K562 (cell line): ENCODE measurements around the gene RIOK3. TPM values are rescaled to one million over a fixed set of nuclear protein-coding genes. Genes with fewer than 3 reads are reported as not detected.

ENCODE experiments used
- ATAC-seq: fragments of 200-7000 bp; cut with Tn5 transposase; 3 replicates; pipeline ENCODE4 v1.9.1; 2020; ENCODE audit warnings: moderate library complexity
- BruUV-seq: library from RNA; stranded (reverse); fragments of 400-500 nt; replicated peaks from 2 replicates; lab custom pipeline; 2021; lab: Mats Ljungman, UMichigan
- CTCF ChIA-PET: fragments of 300-600 bp; formaldehyde crosslinking; extraction: SDS; loops from one replicate; lab custom pipeline; 2021; ENCODE audit warnings: low intra/inter-chr PET ratio; lab: Yijun Ruan, JAX
- POLR2A ChIA-PET: fragments of 300-600, 350-650 bp; sonication (Branson Sonifier 250); formaldehyde crosslinking; extraction: SDS; loops from one replicate; lab custom pipeline; 2021; ENCODE audit warnings: antibody characterized with exemption, inconsistent platforms; lab: Yijun Ruan, JAX
- DNase-seq, 4 experiments: peaks; one replicate each; pipeline versions ENCODE4 v3.0.0 to v3.0.0-alpha.2; 2011 to 2018; ENCODE audit warnings: low spot score in 3 of 4, mixed read lengths in 3 of 4; ENCODE audit errors: extremely low read depth in 1 of 4
- FAIRE-seq: peaks from 2 replicates; lab custom pipeline; 2011; peaks lifted over from hg19 to GRCh38; lab: Jason Lieb, UNC
- H2AFZ ChIP-seq: 2 replicates; pipeline ENCODE4 v1.6.0; 2011; ENCODE audit warnings: low read depth, low read length, control low read depth, inconsistent platforms
- H3K27ac ChIP-seq: fragments of 200-600 bp; 3 replicates; pipeline ENCODE4 v1.8.0; 2011; ENCODE audit warnings: low read depth, mild to moderate bottlenecking, control low read depth, inconsistent platforms, low read length, moderate library complexity, mixed read lengths; ENCODE audit errors: extremely low read depth
- H3K27me3 ChIP-seq, 2 experiments: fragments of 300-600 bp in 1 of 2; 2 replicates in 1 of 2; 3 replicates in 1 of 2; pipeline versions ENCODE4 v1.6.0 to v1.8.0; 2011; ENCODE audit warnings: inconsistent platforms in 2 of 2, low read length in 2 of 2, mild to moderate bottlenecking in 1 of 2, mixed read lengths in 1 of 2, moderate library complexity in 1 of 2; ENCODE audit not compliant: control insufficient read depth in 2 of 2, insufficient read depth in 2 of 2
- H3K36me3 ChIP-seq: fragments of 300-600 bp; 3 replicates; pipeline ENCODE4 v1.8.0; 2011; ENCODE audit warnings: mild to moderate bottlenecking, low read length, inconsistent platforms; ENCODE audit not compliant: control insufficient read depth, insufficient read depth
- H3K4me1 ChIP-seq, 2 experiments: fragments of 200-600 bp in 1 of 2; replicated peaks in 1 of 2; 2 replicates in 1 of 2; 3 replicates in 1 of 2; pipeline versions ENCODE4 v1.5.1 to v1.8.0; 2011; ENCODE audit warnings: inconsistent platforms in 2 of 2, low read length in 2 of 2, mild to moderate bottlenecking in 1 of 2, mixed read lengths in 1 of 2, moderate library complexity in 1 of 2; ENCODE audit not compliant: control insufficient read depth in 2 of 2, insufficient read depth in 2 of 2
- H3K4me2 ChIP-seq: 2 replicates; pipeline ENCODE4 v1.6.1; 2011; ENCODE audit warnings: low read length, control low read depth, inconsistent platforms, mixed read lengths; ENCODE audit not compliant: insufficient read depth
- H3K4me3 ChIP-seq: fragments of 200-600 bp; sonication (generic), shearing (Covaris generic); 2 replicates; pipeline ENCODE4 v1.5.1; 2016; ENCODE audit warnings: control low read depth, inconsistent platforms
- H3K79me2 ChIP-seq: fragments of 200-600 bp; 3 replicates; pipeline ENCODE4 v1.8.0; 2011; ENCODE audit warnings: low read length, inconsistent platforms; ENCODE audit not compliant: control insufficient read depth, insufficient read depth
- H3K9ac ChIP-seq, 2 experiments: 2 replicates each; pipeline versions ENCODE4 v1.6.0 to v1.6.1; 2011; ENCODE audit warnings: low read depth in 2 of 2, low read length in 2 of 2, control low read depth in 1 of 2, inconsistent platforms in 1 of 2, mild to moderate bottlenecking in 1 of 2, mixed read lengths in 1 of 2; ENCODE audit not compliant: insufficient read depth in 1 of 2
- H3K9me1 ChIP-seq: one replicate; pipeline ENCODE4 v1.6.0; 2011; ENCODE audit warnings: inconsistent platforms, mild to moderate bottlenecking, low read length, moderate library complexity; ENCODE audit not compliant: control insufficient read depth, insufficient read depth
- H3K9me3 ChIP-seq: replicated peaks from 2 replicates; pipeline ENCODE4 v1.5.1; 2011; ENCODE audit warnings: low read depth, low read length, inconsistent platforms; ENCODE audit not compliant: control insufficient read depth, insufficient read depth
- H4K20me1 ChIP-seq: replicated peaks from 2 replicates; pipeline ENCODE4 v1.6.1; 2011; ENCODE audit warnings: low read length, inconsistent platforms, mixed read lengths; ENCODE audit not compliant: control insufficient read depth, insufficient read depth
- DNMT1 ChIP-seq: fragments of 450-650 bp; IDR thresholded peaks from 2 replicates; pipeline ENCODE4 v1.6.1; 2016; ENCODE audit warnings: antibody characterized with exemption, mild to moderate bottlenecking
- E2F6 ChIP-seq, 2 experiments: IDR thresholded peaks; 2 replicates each; pipeline ENCODE4 v1.6.1; 2011; ENCODE audit warnings: borderline replicate concordance in 1 of 2, control low read depth in 1 of 2, low read depth in 1 of 2, low read length in 1 of 2, mild to moderate bottlenecking in 1 of 2, mixed read lengths in 1 of 2, moderate library complexity in 1 of 2; ENCODE audit not compliant: insufficient read depth in 1 of 2, insufficient read length in 1 of 2, poor library complexity in 1 of 2, severe bottlenecking in 1 of 2; ENCODE audit errors: extremely low read depth in 1 of 2
- HDAC3 ChIP-seq: fragments of 450-650 bp; IDR thresholded peaks from 2 replicates; pipeline ENCODE4 v1.6.1; 2018; ENCODE audit warnings: borderline replicate concordance, mild to moderate bottlenecking, moderate library complexity; ENCODE audit not compliant: partially characterized antibody
- MTA2 ChIP-seq: fragments of 450-650 bp; IDR thresholded peaks from 2 replicates; pipeline ENCODE4 v1.6.1; 2016; ENCODE audit warnings: low read depth
- ZBED1 ChIP-seq: IDR thresholded peaks from 2 replicates; pipeline ENCODE4 v1.6.1; 2014
- WGBS: fragments of 100-300 bp; shearing (Covaris generic); methylation state at CpG from one replicate; pipeline ENCODE4 v1.1.6; 2016; ENCODE audit warnings: low coverage, mixed read lengths; ENCODE audit not compliant: insufficient coverage; ENCODE audit errors: missing lambda C conversion rate; 5-methylcytosine and 5-hydroxymethylcytosine counted together
- in situ Hi-C: fragments of 300-500 bp; cut with MboI; formaldehyde crosslinking; loops from 4 replicates; pipeline ENCODE4 v1.15.0; 2018; ENCODE audit warnings: inconsistent platforms, mixed read lengths
- intact Hi-C: fragments of 100-400 bp; cut with micrococcal nuclease; formaldehyde crosslinking; loops from 2 replicates; pipeline ENCODE4 v1.14.2; 2022
- polyA plus RNA-seq, 8 experiments: library from polyadenylated mRNA; depleted of rRNA in 4 of 8; stranded (reverse) in 5 of 8; unstranded in 3 of 8; fragments of >200 nt; fragmentation: Nextera tagmentation in 2 of 8; fragmentation: Illumina TruSeq in 1 of 8; extraction: Ambion mirVana in 2 of 8; extraction: Trizol in 1 of 8; gene quantifications; 2 replicates each; pipeline versions ENCODE4 v1.2.1 to v1.2.3, GENCODE V29; 2011 to 2014; ENCODE audit warnings: inconsistent platforms in 1 of 8, missing spikeins in 1 of 8
- total RNA-seq, 7 experiments: library from RNA; depleted of rRNA in 6 of 7; stranded (reverse); fragments of >200 nt in 6 of 7; fragmentation: Illumina TruSeq in 2 of 7; extraction: Trizol in 2 of 7; gene quantifications; 2 replicates each; pipeline versions ENCODE4 v1.2.1 to v1.2.3, GENCODE V29; 2011 to 2021; ENCODE audit warnings: low replicate concordance in 1 of 7
- TF ChIP-seq, protein P1 (sequence below), 2 experiments: fragments of 450-650 bp in 1 of 2; sonication (generic) in 1 of 2; formaldehyde crosslinking in 1 of 2; IDR thresholded peaks; 2 replicates each; pipeline versions ENCODE4 v1.7.1 to v1.9.0; 2016 to 2022; ENCODE audit warnings: inconsistent platforms in 1 of 2, mild to moderate bottlenecking in 1 of 2, missing genetic modification reagents in 1 of 2
- TF ChIP-seq, protein P2 (sequence below): fragments of 450-650 bp; IDR thresholded peaks from 2 replicates; pipeline ENCODE4 v1.6.1; 2016

Gene RIOK3
- total and polyA plus RNA-seq, 9 of the 15 experiments (the other 6 are each of a cell fraction or from before 2014, with no cell fraction given) = 21.4 to 89.5 (median 62.9) TPM

GRCh38 chr18:23421277-23421676, 31.8 kb upstream of the RIOK3 start (continued):
- TF ChIP-seq E2F6 (IDR thresholded peaks at IDR 0.05; ENCODE audit: borderline replicate concordance in 1 of 2, extremely low read depth in 1 of 2, insufficient read depth in 1 of 2, insufficient read length in 1 of 2, low read depth in 1 of 2, low read length in 1 of 2, poor library complexity in 1 of 2, severe bottlenecking in 1 of 2) = no peak
- no peak for TF ChIP-seq MTA2
- TF ChIP-seq DNMT1 = no peak

DNA sequence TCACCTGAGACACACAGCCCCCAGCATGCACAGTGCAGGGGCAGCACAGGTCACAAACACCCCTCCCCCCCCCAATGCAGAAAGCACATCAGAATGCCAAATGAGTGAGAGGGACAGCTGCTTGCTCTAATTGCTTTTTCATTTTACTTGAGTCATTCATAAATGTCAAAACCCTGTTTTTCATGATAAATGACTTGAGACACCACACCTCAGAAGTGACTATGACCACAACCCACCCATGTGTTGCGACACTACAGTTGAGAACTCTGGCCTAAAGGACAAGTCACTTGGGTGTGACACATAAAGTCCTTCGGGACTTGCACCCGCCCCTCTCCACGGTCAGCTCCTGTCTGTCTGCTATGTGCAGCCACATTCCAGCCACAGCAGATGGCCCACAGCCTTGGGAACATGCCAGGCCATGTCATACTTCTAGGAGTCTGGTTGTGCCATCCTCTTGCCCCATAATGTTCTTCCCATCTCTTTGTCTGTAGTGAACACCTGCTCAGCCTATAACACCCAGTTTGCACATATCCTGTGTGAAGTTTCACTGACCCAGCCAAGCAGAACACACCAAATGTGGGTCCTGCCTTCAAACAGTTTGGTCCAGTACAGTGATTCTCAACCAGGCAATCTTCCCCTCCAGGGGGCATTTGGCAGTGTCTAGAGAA, 30.2 kb upstream of the RIOK3 start:
- DNase-seq = peak; percentile 63 to 92 (median 78)
- H3K4me1 ChIP-seq = peaks cover 12 to 19% of the 10 kb centered on the region in 2 experiments; a peak in 4 of 5 replicates
- peaks cover 6% of the 10 kb centered on the region for H3K9me1 ChIP-seq
- BruUV-seq = no TSS peak
- peak; percentile 94 for FAIRE-seq
- ATAC-seq = peak; percentile 100
- H3K4me3 ChIP-seq = no peak overlapping the region
- H4K20me1 ChIP-seq = no peaks in the 10 kb centered on the region
- CTCF ChIA-PET = interaction anchor here (0.6 kb wide), 1 partner anchor 257 kb away, joined by 5 read pairs; no protein-coding TSS in a partner anchor
- H3K4me2 ChIP-seq = peak overlapping the region; percentile 52
- H3K27me3 ChIP-seq = no peaks in the 10 kb centered on the region
- in situ Hi-C loops (no loop called here), intact Hi-C loops (no loop called here)
- no peak overlapping the region; the same call in 1 of the 2 replicates for H2AFZ ChIP-seq
- H3K36me3 ChIP-seq = no peaks in the 10 kb centered on the region
- H3K9me3 ChIP-seq = no peaks in the 10 kb centered on the region
- H3K9ac ChIP-seq = no peak overlapping the region; a peak in 2 of 4 replicates
- H3K27ac ChIP-seq = peak overlapping the region; percentile 55; the same call in 2 of the 3 replicates
- WGBS = 2% methylated on average over 4 of the region's 4 CpGs
- POLR2A ChIA-PET = interaction anchor here (0.6 to 1.8 kb wide), 11 partner anchors 9 to 294 kb away, joined by 3 to 6 read pairs (median 3); partner anchors contain the start of gene RIOK3
- H3K79me2 ChIP-seq = no peaks in the 10 kb centered on the region
- TF ChIP-seq, protein P1, sequence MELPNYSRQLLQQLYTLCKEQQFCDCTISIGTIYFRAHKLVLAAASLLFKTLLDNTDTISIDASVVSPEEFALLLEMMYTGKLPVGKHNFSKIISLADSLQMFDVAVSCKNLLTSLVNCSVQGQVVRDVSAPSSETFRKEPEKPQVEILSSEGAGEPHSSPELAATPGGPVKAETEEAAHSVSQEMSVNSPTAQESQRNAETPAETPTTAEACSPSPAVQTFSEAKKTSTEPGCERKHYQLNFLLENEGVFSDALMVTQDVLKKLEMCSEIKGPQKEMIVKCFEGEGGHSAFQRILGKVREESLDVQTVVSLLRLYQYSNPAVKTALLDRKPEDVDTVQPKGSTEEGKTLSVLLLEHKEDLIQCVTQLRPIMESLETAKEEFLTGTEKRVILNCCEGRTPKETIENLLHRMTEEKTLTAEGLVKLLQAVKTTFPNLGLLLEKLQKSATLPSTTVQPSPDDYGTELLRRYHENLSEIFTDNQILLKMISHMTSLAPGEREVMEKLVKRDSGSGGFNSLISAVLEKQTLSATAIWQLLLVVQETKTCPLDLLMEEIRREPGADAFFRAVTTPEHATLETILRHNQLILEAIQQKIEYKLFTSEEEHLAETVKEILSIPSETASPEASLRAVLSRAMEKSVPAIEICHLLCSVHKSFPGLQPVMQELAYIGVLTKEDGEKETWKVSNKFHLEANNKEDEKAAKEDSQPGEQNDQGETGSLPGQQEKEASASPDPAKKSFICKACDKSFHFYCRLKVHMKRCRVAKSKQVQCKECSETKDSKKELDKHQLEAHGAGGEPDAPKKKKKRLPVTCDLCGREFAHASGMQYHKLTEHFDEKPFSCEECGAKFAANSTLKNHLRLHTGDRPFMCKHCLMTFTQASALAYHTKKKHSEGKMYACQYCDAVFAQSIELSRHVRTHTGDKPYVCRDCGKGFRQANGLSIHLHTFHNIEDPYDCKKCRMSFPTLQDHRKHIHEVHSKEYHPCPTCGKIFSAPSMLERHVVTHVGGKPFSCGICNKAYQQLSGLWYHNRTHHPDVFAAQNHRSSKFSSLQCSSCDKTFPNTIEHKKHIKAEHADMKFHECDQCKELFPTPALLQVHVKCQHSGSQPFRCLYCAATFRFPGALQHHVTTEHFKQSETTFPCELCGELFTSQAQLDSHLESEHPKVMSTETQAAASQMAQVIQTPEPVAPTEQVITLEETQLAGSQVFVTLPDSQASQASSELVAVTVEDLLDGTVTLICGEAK (IDR thresholded peaks at IDR 0.05) = no peak; the same call in 1 of the 2 replicates
- TF ChIP-seq, protein P1 (CRISPR knock-in tag; IDR thresholded peaks at IDR 0.05) = no peak
- TF ChIP-seq HDAC3 = peak; percentile 79
- TF ChIP-seq ZBED1 = peak; percentile 91
- TF ChIP-seq, protein P2, sequence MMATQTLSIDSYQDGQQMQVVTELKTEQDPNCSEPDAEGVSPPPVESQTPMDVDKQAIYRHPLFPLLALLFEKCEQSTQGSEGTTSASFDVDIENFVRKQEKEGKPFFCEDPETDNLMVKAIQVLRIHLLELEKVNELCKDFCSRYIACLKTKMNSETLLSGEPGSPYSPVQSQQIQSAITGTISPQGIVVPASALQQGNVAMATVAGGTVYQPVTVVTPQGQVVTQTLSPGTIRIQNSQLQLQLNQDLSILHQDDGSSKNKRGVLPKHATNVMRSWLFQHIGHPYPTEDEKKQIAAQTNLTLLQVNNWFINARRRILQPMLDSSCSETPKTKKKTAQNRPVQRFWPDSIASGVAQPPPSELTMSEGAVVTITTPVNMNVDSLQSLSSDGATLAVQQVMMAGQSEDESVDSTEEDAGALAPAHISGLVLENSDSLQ = peak; percentile 98
